Brain microvascular endothelial cell (primary cell): ENCODE measurements around the gene RPL41.

Experiments used
- DNase-seq: peaks from one replicate; pipeline ENCODE4 v3.0.0-alpha.2; 2020
- H3K27ac ChIP-seq: fragments of 250-450 bp; sonication (Bioruptor Pico); 2 replicates; pipeline ENCODE4 v1.5.1; 2020; ENCODE audit warnings: mild to moderate bottlenecking, moderate library complexity
- H3K27me3 ChIP-seq: fragments of 250-450 bp; sonication (Bioruptor Pico); replicated peaks from 2 replicates; pipeline ENCODE4 v1.5.1; 2020; ENCODE audit warnings: mild to moderate bottlenecking
- H3K36me3 ChIP-seq: fragments of 250-450 bp; sonication (Bioruptor Pico); replicated peaks from 2 replicates; pipeline ENCODE4 v1.5.1; 2020; ENCODE audit warnings: mild to moderate bottlenecking
- H3K4me3 ChIP-seq: 2 replicates; pipeline ENCODE4 v1.5.1; 2011; ENCODE audit warnings: low read depth, mild to moderate bottlenecking, control low read depth, low read length, moderate library complexity
- CTCF ChIP-seq: IDR thresholded peaks from 2 replicates; pipeline ENCODE4 v1.5.1; 2011; ENCODE audit warnings: low read depth, mild to moderate bottlenecking, moderate library complexity, low read length, control low read depth, inconsistent platforms; ENCODE audit errors: missing control alignments
- in situ Hi-C: cut with HindIII; loops from 2 replicates; pipeline ENCODE4 v1.10.0; 2017; ENCODE audit warnings: low sequenced_read_pairs, low pct_ligation_motif_present

The RPL41 gene

GRCh38 chr12:56143217-56143616, 26.8 kb downstream of the RPL41 start:
- H3K4me3 ChIP-seq, result no peak overlapping the region
- H3K27ac ChIP-seq, result no peak overlapping the region
- peaks cover 52% of the 10 kb centered on the region for H3K36me3 ChIP-seq
- TF ChIP-seq CTCF, result no peak
- no peak for DNase-seq
- in situ Hi-C loops, result no loop called here
- H3K27me3 ChIP-seq, result no peaks in the 10 kb centered on the region

GRCh38 chr12:56143870-56144269, 27.4 kb downstream of the RPL41 start:
- H3K36me3 ChIP-seq, result peaks cover 46% of the 10 kb centered on the region
- no peak for TF ChIP-seq CTCF

DNA sequence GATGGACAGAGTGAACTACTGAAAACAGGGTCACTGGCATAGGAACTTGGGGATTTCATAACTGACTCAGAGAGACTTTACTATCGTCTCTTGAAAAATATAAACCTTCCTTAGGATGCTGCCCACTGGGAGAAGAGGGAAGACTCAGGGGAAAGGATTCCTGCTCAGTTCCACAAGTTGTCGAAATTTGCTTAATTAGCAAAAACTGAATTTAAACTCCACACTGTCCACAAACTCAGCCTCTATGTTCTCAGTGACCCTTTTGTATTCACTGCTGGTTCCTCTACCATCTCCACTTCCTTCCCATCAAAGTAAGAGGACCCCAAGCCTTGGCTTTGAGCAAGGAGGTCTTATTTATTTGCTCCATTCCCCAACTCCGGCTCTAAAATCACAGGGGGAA, 28.8 kb downstream of the RPL41 start:
- in situ Hi-C loops, result no loop called here
- Histone ChIP-seq H3K27ac (no peak overlapping the region), H3K27me3 (no peaks in the 10 kb centered on the region), H3K36me3 (peaks cover 35% of the 10 kb centered on the region), H3K4me3 (no peak overlapping the region)
- no peak for DNase-seq
- no peak for TF ChIP-seq CTCF

More at GRCh38 chr12:56143870-56144269, 27.4 kb downstream of the RPL41 start:
- no peak for DNase-seq
- no peak overlapping the region for H3K4me3 ChIP-seq
- in situ Hi-C loops, result no loop called here
- no peaks in the 10 kb centered on the region for H3K27me3 ChIP-seq
- H3K27ac ChIP-seq, result no peak overlapping the region

DNA sequence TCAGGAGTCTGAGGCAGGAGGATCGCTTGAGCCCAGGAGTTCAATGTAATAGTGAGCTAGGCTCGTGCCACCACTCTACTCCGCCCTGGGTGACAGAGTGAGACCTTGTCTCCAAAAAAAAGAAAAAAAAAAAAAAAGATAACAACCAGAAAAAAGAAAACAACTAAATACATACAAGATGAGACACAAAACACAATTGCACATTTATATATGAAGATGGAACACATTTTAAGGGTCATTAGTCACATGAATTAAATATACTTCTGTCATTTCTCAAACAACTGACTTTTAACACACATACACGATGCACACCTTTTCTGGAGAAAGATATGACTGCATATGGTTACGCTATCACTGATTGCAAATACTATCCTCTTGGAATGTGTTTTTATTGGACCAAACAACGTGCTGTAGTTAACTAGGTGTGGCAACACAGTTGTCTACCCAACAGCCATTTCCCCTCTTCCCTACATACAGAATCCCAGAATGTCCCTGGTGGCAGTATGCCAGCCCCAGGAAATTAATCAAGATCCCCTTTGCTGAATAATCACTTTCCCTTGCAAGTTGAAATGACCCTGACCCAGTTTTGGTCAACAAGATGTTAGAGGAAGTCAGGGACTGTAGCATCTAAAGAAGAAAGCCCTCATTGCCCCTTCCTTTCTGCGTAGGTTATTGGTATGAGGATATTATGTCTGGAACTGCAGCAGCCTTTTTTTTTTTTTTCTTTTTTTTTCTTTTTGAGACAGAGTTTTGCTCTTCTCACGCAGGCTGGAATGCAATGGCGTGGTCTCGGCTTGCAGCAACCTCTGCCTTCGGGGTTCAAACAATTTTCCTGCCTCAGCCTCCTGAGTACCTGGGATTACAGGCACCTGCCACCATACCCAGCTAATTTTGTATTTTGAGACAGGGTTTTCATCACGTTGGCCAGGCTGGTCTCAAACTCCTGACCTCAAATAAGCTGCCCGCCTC, 30.3 kb downstream of the RPL41 start:
- Histone ChIP-seq H3K27ac (no peak overlapping the region), H3K4me3 (no peak overlapping the region), H3K27me3 (no peaks in the 10 kb centered on the region), H3K36me3 (peaks cover 23% of the 10 kb centered on the region)
- DNase-seq, result no peak
- in situ Hi-C loops, result no loop called here
- no peak for TF ChIP-seq CTCF

DNA sequence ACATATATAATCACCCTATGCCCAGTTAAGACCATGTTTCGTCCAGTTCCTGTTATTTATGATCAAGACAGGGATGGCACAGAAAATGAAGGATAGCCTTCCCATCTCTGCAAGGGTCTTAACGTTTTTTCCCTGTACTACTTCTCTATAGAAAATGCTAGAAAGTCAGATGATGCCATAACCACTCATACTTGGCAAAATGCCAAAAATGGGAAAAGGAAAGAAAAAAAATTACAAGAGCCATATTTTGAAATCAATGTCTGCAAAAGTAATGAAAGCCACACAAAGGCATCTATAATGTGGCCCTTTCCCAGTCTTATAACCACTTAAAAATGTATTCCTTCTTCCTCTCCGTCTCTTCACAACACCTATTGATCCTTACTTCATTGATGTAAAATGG, 34.1 kb downstream of the RPL41 start:
- in situ Hi-C loops, result no loop called here
- H3K27me3 ChIP-seq, result no peaks in the 10 kb centered on the region
- no peak for DNase-seq
- H3K4me3 ChIP-seq, result no peak overlapping the region
- no peak for TF ChIP-seq CTCF
- no peaks in the 10 kb centered on the region for H3K36me3 ChIP-seq
- no peak overlapping the region for H3K27ac ChIP-seq
